Stimulated activated CD8-positive, alpha-beta memory T cell treated with anti-CD3 and anti-CD28 coated beads, Interleukin-7, amount 100 ng/mL, for 1 hour (primary cell): Measurements from ENCODE around the gene FAM180A.
"Not testable (repeated sequence)": the region's sequence is repeated elsewhere in the genome, so short reads cannot be mapped to it uniquely, and the experiment has no call there.

ENCODE experiments used
- DNase-seq, 2 donors: peaks; one replicate each; pipeline ENCODE4 v3.0.0-alpha.2; 2020; ENCODE audit warnings: low read depth in 2 of 2

Gene FAM180A

DNA sequence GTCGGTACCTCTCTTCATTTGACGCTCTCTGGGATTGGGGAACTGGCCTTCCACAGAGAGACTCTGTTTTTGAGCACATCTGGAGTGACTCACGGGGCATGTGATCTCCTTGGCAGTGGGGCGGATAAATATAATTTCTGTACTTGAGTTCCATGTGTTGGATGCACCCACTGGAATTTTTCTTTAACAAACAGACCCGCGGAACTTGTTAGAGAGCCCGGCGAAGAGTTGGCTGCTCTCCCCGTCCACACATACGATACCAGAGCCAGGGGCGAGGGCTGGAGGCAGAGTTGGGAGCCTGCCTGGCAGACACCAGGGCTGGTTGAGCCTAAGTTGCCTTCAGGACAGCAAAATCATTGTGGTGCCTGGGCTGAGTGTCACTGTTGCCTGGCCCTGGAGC lies at the start of gene FAM180A:
Gene FAM180A, minus strand, starts transcription at position 44 of the 400 bp plus-strand sequence. CDS start 233 bp downstream, outside the sequence.
- no peak for DNase-seq

DNA sequence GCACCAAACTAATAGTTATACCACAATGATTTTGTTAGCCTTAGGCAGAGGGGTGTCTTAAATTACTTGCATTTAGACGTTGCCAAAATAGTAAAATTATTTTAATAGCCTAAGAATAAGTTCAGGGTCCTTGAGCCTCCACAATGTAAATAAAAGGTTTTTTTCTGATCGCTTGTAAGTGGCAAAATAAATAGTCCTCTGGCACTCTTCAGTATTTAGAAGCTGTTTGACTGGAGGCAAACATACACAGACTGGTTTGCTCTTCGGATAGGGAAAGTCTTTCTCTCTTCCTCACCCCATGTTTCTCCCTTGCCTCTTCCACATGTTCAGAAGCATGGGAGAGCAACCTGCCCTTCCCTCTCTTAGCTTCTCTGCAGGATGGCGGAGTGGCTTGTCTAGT lies 49.5 kb upstream of the FAM180A start:
- DNase-seq = no peak

DNA sequence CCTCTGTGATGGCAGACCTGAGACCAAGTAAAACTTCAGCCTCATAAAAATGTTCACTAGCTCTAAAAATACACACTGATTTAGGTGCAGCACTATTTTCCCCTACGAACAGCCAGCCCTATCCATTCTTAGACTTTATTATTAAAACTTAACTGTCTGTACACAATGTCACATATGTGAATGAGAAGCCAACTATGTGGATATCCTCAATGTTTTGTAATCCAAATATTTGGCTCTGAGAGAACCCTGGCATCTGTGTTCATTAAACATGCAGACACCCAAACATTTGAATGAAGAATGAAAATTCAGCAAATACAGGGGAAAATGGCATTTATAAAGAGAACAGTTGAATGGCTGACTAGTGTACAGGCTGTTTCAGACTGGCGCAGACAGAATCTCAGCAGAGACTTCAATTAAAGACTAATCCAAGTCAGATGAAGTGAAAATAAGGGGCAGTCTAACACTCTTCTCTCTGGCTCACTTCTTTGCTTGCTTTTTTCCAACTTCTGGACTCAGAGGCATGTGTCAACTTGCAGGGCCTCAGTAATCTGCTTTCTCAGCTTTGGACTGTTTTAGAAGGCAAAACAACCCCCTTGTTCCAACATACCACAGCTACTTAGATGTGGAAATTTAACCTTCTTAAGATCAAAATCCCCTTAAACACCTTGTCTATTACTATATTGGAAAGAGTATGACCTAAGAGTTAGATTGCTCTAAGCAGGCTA lies 47.4 kb upstream of the FAM180A start:
- DNase-seq = no peak

DNA sequence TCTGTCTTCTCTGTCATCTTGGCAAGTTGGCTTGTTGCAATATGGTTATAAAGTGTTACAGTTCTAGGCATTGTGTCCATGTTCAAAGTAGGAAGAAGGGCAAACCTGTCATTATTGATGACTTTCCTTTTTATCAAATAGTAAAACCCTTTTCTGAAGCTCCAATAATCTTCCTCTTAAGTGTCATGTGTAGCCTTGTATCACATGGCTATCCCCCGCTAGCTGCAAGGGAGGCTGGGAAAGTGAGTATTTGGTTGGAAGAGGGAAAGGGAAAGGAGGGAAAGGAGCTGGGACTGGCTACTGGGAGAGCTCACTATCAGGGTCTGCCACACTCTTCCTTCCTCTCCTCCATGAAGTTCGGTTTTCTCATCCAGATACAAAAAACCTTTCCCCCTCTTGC lies 45.2 kb upstream of the FAM180A start:
- no peak for DNase-seq

DNA sequence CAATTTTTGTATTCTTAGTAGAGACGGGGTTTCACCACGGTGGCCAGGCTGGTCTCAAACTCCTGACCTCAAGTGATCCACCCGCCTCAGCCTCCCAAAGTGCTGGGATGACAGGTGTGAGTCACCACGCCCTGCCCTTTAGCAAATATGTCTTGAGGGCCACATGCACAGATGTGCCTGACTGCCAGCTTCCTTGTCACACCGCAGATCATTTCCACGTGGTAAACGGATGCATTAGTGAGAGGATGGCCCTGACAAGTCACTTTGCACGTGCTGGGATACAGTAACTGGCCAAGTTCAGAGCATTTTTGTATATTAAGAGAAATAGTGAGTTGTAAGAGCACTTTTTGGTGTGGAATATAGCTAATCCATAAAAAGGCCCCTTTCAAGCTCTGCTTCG lies 44.3 kb upstream of the FAM180A start:
- DNase-seq = no peak

DNA sequence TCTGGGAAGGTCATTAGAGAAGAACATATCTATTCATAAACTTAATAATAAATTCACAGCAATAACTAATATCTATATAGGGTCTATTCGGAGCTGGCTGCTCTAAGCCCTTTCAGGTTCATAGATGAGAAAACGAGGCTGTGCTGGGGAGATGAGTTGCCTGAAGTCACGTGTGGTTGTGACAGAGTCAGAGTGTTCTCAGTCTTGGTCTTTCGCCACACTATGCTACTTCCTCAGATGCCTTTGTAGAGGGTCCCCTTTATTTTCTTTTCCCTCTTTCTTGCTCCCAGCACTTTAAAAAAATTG lies 43.7 kb upstream of the FAM180A start:
- no peak for DNase-seq

DNA sequence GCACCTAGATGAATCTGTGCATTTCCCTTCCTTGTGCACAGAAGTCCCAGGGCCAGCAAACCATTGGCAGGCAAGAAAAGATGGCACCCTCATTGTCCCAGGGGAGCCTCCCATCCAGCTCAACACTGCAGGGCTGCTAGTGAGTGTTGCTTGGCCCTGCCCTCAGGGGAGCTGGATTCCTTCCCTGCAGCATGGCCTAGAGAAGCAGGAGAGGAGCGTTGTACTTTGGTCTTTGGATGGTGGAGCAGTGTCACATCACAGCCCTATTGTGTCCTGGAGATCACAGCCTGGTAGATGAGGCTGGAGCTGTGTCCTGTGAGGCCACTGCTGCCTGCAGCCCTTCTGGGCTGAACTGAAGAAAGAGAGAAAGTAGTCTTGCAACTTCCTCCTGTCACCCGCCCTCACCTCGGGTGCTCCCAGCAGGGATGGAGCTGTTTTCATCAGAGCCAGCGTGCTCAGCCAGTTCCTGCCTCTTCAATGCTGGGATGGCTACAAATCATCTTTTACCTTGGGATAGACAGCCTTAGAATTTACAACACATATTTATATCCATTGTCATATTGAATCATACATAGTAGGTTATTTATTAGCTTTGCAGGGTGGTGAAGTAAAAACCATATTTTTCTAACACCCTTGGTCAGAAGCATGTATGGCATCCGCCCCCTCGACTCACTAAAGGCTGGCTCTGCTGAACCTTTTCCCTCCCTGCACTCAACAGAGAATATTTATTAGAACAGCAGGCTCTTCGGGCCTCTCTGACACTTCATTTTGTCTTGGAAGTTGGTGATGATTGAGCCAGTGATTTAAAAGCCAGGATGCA lies 43.1 kb upstream of the FAM180A start:
- DNase-seq = no peak

DNA sequence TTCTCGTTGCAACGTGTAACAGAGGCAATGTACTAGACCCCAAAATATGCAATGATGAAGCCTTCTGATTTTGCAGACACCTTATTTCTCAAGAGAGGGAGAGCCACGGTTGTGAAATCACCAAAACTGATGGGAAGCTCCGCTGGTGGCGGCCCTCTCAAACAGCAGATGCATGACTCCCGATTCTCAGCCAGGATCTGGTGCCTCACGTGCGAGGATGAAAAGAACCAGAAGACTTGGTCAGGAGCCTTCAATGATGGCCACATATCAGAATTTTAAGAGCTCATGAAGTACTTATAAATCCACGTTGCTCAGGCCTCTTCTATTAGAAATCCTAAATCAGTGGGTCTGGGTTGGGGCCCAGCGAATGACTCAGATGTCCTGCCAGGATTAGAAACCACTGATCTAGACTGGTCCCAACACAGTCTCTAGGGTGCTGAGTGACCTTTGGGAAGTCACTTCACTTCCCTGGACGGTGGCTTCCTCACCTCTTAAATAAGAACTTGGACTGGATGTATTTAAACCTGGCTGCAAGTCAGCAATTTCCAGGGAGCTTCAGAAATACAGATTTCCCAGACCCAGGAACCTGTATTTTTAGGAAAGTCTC lies 41.9 kb upstream of the FAM180A start:
- DNase-seq = no peak

DNA sequence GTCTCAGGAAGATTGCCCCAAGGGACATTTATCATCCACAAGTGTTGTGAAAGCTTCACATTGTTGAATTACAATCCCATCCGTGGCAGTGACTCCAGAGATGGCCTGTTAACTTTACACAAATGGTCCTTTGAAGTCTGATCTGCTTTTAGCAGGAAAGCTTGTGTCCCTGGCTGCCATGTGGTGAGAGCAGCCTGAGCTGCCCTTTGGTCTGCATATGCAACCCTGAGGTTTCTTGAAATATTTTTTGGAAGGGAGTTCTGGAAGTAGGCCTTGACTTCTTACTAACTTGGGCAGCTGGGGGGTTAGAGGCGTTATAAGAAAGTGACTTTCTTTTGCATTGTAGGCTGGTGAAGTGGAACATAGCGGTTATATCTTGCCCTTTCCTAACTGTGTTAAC lies 41.3 kb upstream of the FAM180A start:
- no peak for DNase-seq

DNA sequence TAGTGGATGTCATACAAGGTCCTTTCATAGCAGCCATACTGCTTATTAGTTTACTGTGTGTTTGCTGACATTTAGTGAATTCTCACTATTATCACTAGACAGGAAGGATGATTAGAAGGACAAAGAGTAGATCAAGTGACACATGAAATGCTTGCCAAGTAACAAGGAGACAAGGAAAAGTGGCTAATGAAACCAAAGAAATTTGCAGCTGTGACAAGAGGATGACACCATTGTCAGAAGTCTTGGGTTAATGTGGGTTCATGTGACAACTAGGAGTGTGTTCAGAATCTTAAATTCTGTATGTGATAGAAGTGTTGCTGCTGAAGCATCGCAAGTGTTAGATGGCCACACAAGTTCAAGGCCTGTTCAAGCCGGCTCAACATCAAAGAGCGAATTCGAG lies 40.8 kb upstream of the FAM180A start:
- no peak for DNase-seq

DNA sequence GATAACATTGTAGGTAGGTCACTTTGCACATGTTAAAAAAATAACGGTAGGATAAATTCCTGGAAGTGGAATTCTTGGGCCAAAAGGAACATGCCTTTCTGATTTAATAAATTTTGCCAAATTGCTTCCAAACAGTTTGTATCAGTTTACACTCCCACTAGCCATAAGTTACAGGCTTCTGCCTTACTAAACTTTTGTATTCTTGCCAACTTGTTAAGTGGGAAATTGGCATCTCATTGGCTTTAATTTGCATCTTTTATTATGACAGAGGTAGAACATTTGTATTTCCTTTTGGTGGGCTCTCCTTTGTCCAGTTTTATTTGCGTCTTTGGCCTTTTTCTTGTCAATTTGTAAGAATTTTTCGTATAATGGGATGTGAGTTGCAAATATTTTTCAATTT lies 38.3 kb upstream of the FAM180A start:
- no peak for DNase-seq

DNA sequence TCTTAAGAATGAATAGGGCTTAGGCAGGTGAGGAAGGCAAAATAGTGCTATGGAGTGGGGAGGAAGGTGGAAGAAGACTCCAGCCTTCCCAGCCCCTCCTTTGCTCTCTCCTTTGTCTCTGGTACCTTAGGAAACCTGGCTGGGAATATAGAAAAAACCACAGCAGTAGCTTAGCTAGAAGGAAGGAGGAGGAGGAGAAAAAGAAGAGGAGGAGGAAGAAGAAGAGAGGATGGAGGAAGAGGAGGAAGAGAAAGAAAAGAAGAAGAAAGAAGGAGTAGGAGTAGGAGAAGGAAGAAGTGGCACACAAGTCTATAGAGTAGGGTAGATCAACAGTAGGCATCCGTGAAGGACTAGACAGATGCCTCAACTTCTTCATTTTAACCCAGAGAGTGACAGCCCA lies 36.5 kb upstream of the FAM180A start:
- no peak for DNase-seq

DNA sequence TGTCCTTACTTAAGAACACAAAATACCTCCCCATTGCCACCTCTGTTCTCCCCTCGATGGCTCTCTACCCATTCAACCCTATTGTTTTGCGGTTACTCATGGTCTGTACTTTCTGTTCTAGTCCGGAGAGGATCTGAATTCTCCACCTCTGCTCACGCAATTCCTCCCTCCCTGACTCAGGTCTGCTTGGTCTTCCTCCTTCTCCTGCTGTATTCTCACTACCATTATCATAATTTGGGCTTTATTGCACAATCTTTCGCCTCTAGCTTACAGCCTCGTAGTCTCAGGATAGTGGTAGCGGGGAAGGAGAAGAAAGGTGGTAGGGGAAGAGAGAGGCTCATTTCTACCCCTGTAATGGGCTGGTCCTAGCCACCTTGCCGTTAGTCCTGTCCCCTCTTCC lies 35.4 kb upstream of the FAM180A start:
- no peak for DNase-seq

DNA sequence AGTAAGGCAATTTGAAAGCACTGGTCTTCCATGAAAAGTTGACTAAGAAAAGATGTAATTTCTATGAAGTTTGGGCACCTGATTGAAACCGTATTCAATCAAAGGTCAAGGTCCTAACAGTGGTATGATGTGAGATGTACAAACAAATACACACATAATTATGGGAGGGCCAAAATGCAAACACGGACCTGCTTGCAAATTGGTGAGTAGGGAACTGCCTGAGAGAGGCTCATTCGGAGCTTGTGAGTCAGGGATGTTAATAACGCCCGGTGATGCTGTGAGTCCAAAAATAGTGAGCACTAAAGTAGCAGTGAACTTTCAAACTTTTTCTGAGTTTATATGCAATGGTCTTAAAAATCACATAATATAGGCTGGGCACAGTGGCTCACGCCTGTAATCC lies 34.2 kb upstream of the FAM180A start:
- DNase-seq = no peak

DNA sequence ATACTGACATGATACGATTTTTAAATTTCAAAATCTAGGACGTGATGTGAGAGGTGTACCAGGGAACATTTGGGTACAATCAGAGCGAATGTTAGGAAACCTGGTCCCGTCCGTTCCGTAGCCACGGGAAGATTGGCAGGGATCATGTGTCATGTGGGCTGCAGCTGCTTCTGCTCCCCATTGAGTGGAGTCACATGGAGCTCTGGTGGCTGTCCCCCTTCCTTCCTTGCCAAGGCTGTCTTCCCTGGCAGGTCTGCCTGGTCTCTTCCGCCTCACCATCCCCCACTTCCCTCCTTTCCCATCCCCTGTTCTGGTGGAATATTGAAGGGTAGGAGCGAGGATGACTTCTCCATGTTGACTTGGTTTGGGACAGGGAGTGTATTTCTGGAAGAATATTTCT lies 33.8 kb upstream of the FAM180A start:
- no peak for DNase-seq

DNA sequence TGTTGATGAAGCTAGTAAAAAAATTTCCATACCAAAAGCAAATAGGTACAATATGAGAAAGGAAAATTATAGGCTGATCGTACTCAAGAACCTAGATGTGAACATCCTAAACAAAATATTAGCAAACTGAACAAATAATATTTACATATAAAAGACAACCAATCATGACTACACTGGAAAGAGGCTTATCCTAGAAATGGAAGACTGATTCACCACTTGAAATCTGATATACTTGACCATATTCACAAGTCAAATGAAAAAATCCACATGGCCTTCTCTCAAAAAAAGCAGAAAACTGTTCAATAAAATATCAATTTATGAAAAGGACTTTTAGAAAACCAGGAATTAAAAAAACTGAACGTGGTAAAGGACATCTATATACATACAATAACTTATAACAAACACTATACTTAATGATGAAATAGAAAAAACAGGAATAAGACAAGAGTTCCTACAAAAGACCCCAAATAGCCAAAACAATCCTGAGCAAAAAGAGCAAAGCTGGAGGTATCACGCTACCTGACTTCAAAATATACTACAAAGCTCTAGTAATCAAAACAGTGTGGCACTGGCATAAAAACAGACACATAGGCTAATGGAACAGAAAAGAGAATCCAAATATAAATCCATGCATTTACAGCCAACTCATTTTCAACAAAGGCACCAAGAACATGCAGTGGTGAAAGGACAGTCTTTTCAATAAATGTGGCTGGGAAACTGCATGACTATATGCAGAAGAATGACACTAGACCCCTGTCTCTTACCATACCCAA lies 29.2 kb upstream of the FAM180A start:
- no peak for DNase-seq

DNA sequence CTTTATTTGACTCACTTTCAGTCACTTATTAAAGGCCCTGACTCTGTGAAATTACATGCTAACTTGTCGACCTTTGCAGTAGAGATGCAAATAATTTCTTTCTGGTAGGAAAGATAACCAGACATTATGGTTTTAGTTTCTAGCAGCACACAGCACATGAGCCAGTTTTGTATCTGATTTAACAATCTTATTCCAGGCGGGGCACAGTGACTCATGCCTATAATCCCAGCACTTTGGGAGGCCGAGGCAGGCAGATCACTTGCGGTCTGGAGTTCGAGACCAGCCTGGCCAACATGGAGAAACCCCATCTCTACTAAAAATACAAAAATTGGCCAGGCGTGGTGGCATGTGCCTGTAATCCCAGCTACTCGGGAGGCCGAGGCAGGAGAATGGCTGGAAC lies 27.3 kb upstream of the FAM180A start:
- not testable (repeated sequence) for DNase-seq

DNA sequence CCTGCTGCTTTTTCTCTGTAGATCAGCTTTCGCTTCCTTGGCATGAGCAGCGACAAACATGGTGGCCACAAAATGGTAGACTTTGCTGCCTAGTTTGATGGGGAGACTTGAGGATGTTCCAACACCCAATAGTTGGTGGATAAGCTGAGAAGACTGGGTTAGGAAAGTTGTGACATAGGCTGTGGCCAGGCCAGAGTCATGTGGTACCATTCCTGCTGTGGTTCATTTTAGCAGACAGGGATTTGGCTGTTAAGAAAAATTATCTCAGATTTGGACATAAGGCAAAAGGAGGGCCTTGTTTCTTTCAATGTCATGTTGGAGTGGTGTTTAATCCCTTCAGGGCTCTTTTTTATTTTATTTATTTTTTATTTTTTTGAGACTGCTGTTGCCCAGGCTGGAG lies 26.6 kb upstream of the FAM180A start:
- DNase-seq = no peak

DNA sequence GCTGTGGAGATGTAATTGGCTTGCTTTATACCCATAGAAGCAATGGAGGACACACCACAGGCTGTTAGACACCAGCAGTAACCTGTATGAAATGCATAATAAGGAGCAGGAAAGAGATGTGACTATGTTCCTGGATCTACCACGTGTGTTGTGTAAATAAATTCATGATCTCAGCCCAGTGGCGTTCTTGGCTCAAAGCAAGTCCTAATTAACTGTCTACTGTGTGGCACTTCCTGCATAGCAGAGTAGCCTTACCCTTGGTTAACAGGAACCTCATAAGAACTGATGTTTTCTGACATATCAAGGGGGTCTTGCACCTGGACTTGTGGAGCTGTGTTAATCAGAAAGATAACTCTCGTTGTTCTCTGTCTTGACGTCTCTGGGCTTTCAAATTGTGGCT lies 25.7 kb upstream of the FAM180A start:
- no peak for DNase-seq

DNA sequence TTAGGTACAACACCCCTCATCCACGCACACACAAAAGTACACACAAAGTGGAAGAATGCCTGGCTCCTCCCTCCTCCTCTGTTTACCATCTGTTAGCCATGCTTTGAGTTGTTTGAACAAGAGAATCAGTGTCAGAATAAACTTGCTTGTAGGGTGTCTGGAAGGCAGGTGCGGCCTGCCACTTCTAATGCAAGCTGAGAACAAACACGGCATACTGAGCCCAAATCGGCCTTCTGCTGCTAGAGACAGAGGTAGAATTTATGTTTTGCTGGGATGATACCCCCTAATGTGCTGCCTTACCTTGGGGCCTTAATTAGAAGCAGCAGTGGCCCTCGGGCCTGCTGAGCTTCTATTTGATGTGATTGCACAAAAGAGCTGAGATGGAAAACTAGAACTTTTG lies 24.9 kb upstream of the FAM180A start:
- DNase-seq = no peak

DNA sequence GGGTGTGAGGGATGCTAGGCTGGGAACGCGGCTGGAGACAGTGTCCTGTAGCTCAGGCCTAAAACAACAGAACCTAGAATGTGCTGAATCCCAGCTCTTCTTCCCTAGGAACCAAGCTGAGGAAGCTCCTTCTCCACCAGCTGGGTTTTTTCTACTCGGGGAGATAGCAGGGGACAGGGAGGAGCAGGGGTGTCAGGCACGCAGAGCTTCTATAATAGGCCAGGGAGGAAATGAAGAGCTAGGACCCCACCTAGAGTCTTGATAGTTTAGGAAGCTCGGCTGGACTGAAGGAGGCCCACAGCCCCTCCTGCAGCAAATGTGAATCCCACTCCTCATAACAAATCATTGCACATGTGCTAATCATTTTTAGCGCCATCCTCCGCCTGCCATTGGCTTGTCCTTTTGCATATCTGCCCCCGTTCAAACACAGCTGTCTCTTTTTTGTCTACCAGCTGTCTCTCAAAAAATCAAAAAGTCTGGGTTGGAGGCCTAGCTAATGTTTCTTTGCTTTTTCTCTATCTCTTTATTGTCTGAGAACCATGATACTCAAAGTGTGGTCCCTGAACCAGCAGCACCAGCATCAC lies 24.1 kb upstream of the FAM180A start:
- DNase-seq = no peak
